GM10248 (cell line): ENCODE results near the gene CCDC91.

Source experiments
- CTCF ChIA-PET: fragments of 300-600 bp; sonication (Branson Sonifier 250); formaldehyde crosslinking; extraction: SDS; loops from one replicate; lab custom pipeline; 2021; ENCODE audit warnings: antibody characterized with exemption; lab: Yijun Ruan, JAX
- POLR2A ChIA-PET: fragments of 350-650 bp; sonication (Branson Sonifier 250); formaldehyde crosslinking; extraction: SDS; loops from one replicate; lab custom pipeline; 2020; ENCODE audit warnings: antibody characterized with exemption; lab: Yijun Ruan, JAX
- DNase-seq: peaks from one replicate; pipeline ENCODE4 v3.0.0; 2012; ENCODE audit errors: extremely low spot score
- CTCF ChIP-seq: IDR thresholded peaks from 2 replicates; pipeline ENCODE4 v1.5.1; 2012; ENCODE audit warnings: mild to moderate bottlenecking, low read depth; ENCODE audit errors: extremely low read depth, missing control alignments, control extremely low read depth

CCDC91 gene

GRCh38 chr12:28303192-28303591, 112.9 kb downstream of the CCDC91 start:
- POLR2A ChIA-PET: no interaction called here

GRCh38 chr12:28306535-28306934, 116.3 kb downstream of the CCDC91 start:
- TF ChIP-seq CTCF: no peak

More at GRCh38 chr12:28303192-28303591, 112.9 kb downstream of the CCDC91 start:
- TF ChIP-seq CTCF: no peak
- CTCF ChIA-PET: no interaction called here
- no peak for DNase-seq

GRCh38 chr12:28308891-28309290, 118.6 kb downstream of the CCDC91 start:
- CTCF ChIA-PET: no interaction called here
- no peak for TF ChIP-seq CTCF
- POLR2A ChIA-PET: no interaction called here
- no peak for DNase-seq

More at GRCh38 chr12:28306535-28306934, 116.3 kb downstream of the CCDC91 start:
- ChIA-PET POLR2A (no interaction called here), CTCF (no interaction called here)
- DNase-seq: no peak

- no peak for DNase-seq
Observed at GRCh38 chr12:28313631-28314030, 123.4 kb downstream of the CCDC91 start.

GRCh38 chr12:28316049-28316448, 125.8 kb downstream of the CCDC91 start:
- ChIA-PET POLR2A (no interaction called here), CTCF (no interaction called here)
- DNase-seq: no peak
- TF ChIP-seq CTCF: no peak

More at GRCh38 chr12:28313631-28314030, 123.4 kb downstream of the CCDC91 start:
- ChIA-PET POLR2A (no interaction called here), CTCF (interaction anchor here (1.0 kb wide), 1 partner anchor 37 kb away, joined by 3 read pairs; no protein-coding TSS in a partner anchor)
- TF ChIP-seq CTCF: no peak

- DNase-seq: no peak
- ChIA-PET POLR2A (no interaction called here), CTCF (no interaction called here)
- TF ChIP-seq CTCF: no peak
Observed at GRCh38 chr12:28318273-28318672, 128.0 kb downstream of the CCDC91 start.
